GM21367 (cell line): ENCODE data around the gene MYPN.
A peak's percentile ranks its signal among the peaks of the same experiment; 100 is the strongest.
"Not testable (repeated sequence)": the region's sequence is repeated elsewhere in the genome, so short reads cannot be mapped to it uniquely, and the experiment has no call there.

Experiments used
- ATAC-seq: cut with Tn5 transposase; IDR thresholded peaks from one replicate; pipeline ENCODE4 v1.9.1; 2021; ENCODE audit not compliant: unreplicated experiment

MYPN gene

GRCh38 chr10:68230268-68230667 is 121.0 kb downstream of the MYPN start:
- ATAC-seq = no peak

- ATAC-seq = peak; percentile 84
Observed at GRCh38 chr10:68231106-68231816, 122.0 kb downstream of the MYPN start.

GRCh38 chr10:68231817-68232251 is 122.5 kb downstream of the MYPN start, which contains the start of gene ATOH7:
Gene ATOH7, minus strand, starts transcription at chr10:68232113. Its CDS starts 436 bp downstream, at chr10:68231677.
- no peak for ATAC-seq

GRCh38 chr10:68233046-68233445 is 123.8 kb downstream of the MYPN start:
- no peak for ATAC-seq

- no peak for ATAC-seq
Observed at GRCh38 chr10:68235111-68235510, 125.8 kb downstream of the MYPN start.

GRCh38 chr10:68235581-68235980 is 126.3 kb downstream of the MYPN start:
- no peak for ATAC-seq

GRCh38 chr10:68237173-68237572 is 127.9 kb downstream of the MYPN start:
- no peak for ATAC-seq

GRCh38 chr10:68238371-68238770 is 129.1 kb downstream of the MYPN start:
- ATAC-seq = no peak

GRCh38 chr10:68239069-68239468 is 129.8 kb downstream of the MYPN start:
- ATAC-seq = no peak

- ATAC-seq = no peak
Observed at GRCh38 chr10:68239596-68240150, 130.4 kb downstream of the MYPN start.

GRCh38 chr10:68242051-68242450 is 132.8 kb downstream of the MYPN start:
- no peak for ATAC-seq

GRCh38 chr10:68246397-68246796 is 137.1 kb downstream of the MYPN start:
- ATAC-seq = not testable (repeated sequence)

- no peak for ATAC-seq
Observed at GRCh38 chr10:68247931-68248330, 138.6 kb downstream of the MYPN start.

GRCh38 chr10:68249297-68249696 is 140.0 kb downstream of the MYPN start:
- no peak for ATAC-seq

GRCh38 chr10:68251151-68251550 is 141.9 kb downstream of the MYPN start:
- ATAC-seq = no peak

GRCh38 chr10:68251625-68252495 is 142.6 kb downstream of the MYPN start:
- ATAC-seq = peak; percentile 57

GRCh38 chr10:68253346-68253745 is 144.1 kb downstream of the MYPN start:
- ATAC-seq = no peak

- ATAC-seq = no peak
Observed at GRCh38 chr10:68261132-68261856, 152.0 kb downstream of the MYPN start.
